ENCODE results near the gene CHN2.

CHN2 gene

GRCh38 chr7:29360633-29361625 is 166.4 kb downstream of the CHN2 start:
- peak; percentile 55 for DNase-seq (ENCODE audit: low read depth)
- no peak for TF ChIP-seq CTCF (conservative IDR thresholded peaks at IDR 0.05; ENCODE audit: low read depth, low read length)
- no peak overlapping the region for H3K4me3 ChIP-seq (ENCODE audit: low read length)

GRCh38 chr7:29362380-29362779 is 167.8 kb downstream of the CHN2 start:
- DNase-seq (ENCODE audit: low read depth) = no peak
- H3K4me3 ChIP-seq (ENCODE audit: low read length) = no peak overlapping the region
- TF ChIP-seq CTCF (conservative IDR thresholded peaks at IDR 0.05; ENCODE audit: low read depth, low read length) = no peak

- DNase-seq (ENCODE audit: low read depth) = no peak
- no peak overlapping the region for H3K4me3 ChIP-seq (ENCODE audit: low read length)
- no peak for TF ChIP-seq CTCF (conservative IDR thresholded peaks at IDR 0.05; ENCODE audit: low read depth, low read length)
These were observed 169.3 kb downstream of the CHN2 start for GRCh38 chr7:29363636-29364425.

DNA sequence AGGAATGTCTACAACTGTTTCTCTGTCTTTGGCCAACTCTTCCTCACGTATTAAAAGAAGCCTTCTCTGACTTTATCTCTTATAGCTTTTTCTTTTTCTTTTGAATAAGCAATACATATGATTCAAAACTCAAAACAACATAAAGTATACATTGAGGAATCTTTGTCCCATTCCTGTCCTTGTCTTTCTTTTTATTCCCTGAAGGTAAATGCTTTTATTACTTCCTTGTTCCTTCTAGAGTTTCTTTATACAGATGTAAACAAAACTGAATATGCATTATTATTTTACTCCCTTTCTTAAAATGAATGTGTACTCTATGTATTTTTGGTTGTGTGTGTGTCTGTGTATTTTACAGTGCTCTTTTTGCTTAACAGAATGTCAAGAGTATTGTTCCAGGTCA is 170.1 kb downstream of the CHN2 start:
- H3K4me3 ChIP-seq (ENCODE audit: low read length) = no peak overlapping the region
- no peak for TF ChIP-seq CTCF (conservative IDR thresholded peaks at IDR 0.05; ENCODE audit: low read depth, low read length)
- DNase-seq (ENCODE audit: low read depth) = no peak

DNA sequence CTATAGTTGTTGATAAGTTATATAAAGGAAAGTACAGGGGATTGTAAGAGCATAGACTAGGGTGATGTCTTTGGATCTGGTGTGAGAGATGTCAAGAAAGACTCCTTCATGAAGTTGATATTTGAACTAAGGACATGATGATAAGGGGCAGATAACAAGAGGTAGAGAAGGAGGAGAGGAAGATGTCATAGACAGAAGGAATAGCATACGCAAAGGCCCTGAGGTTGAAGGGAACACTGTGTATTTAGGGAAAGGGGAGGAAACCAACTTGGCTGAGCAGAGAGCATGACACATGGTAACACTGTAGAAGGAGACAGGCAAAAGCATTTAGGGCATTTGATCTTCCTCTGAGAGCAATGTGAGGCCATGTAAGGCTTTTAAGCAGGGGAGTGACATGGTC is 170.8 kb downstream of the CHN2 start:
- no peak for TF ChIP-seq CTCF (conservative IDR thresholded peaks at IDR 0.05; ENCODE audit: low read depth, low read length)
- no peak overlapping the region for H3K4me3 ChIP-seq (ENCODE audit: low read length)
- no peak for DNase-seq (ENCODE audit: low read depth)

DNA sequence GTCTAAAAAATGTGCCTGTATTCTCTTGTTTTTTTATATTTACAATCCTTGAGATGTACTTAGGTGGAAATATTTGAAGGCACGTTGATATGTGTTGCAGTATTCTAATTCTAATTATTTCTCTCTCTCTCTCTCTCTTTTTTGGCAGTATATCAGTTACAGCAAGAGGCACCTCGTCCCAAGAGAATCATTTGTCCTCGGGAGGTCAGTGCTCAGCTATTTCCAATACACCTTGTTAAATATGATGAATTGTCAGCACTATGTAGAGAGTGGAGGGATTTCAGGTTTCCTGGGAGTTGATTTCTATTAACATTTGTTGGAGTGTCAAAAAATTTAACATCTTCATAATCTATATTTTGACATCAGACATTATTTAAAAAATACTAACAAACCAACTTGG is 173.2 kb downstream of the CHN2 start:
- H3K4me3 ChIP-seq (ENCODE audit: low read length) = no peak overlapping the region
- no peak for TF ChIP-seq CTCF (conservative IDR thresholded peaks at IDR 0.05; ENCODE audit: low read depth, low read length)
- DNase-seq (ENCODE audit: low read depth) = no peak
